Activated T-cell treated with anti-CD3 and anti-CD28 coated beads, Interleukin-2, amount 50 U/mL, for 48 hours (primary cell): ENCODE results near the gene ZBTB8OS.
A peak's percentile ranks its signal among the peaks of the same experiment; 100 is the strongest.
"Not testable (repeated sequence)": the region's sequence is repeated elsewhere in the genome, so short reads cannot be mapped to it uniquely, and the experiment has no call there.

Source experiments
- DNase-seq, 2 experiments: peaks; one replicate each; pipeline ENCODE4 v3.0.0-alpha.2; 2020

The ZBTB8OS gene

DNA sequence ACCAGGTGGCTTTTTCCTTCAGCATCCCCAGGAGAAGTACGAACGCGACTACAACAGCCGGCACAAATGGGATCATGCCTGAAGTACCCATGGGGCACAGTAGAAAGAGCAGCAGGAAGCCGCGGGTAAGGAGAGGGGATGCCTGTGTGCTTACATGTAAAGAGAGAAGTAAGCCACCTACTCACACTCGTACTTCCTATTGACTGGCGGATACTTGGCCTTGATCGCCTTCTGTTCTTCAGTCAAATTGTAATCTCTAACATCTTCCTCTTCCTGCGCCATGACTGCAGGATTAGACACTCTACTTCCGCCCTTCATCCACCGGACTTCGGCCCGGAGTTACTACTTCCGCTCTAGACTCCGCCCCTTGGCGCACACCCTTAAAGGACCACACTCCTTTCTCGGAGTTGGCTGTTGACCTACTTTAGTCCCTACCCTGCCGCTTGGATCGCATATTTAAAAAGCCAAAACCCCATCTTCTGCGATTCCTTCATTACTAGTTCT, at the start of gene ZBTB8OS:
TSS of gene ZBTB8OS (minus strand) at position 303 of the 504 bp plus-strand sequence. CDS start at position 282, 21 bp downstream.
- DNase-seq = peak; percentile 85 to 86

- not testable (repeated sequence) for DNase-seq
Observed at GRCh38 chr1:32696996-32697395, 46.6 kb upstream of the ZBTB8OS start.

GRCh38 chr1:32696041-32696440, 45.7 kb upstream of the ZBTB8OS start:
- no peak for DNase-seq

DNA sequence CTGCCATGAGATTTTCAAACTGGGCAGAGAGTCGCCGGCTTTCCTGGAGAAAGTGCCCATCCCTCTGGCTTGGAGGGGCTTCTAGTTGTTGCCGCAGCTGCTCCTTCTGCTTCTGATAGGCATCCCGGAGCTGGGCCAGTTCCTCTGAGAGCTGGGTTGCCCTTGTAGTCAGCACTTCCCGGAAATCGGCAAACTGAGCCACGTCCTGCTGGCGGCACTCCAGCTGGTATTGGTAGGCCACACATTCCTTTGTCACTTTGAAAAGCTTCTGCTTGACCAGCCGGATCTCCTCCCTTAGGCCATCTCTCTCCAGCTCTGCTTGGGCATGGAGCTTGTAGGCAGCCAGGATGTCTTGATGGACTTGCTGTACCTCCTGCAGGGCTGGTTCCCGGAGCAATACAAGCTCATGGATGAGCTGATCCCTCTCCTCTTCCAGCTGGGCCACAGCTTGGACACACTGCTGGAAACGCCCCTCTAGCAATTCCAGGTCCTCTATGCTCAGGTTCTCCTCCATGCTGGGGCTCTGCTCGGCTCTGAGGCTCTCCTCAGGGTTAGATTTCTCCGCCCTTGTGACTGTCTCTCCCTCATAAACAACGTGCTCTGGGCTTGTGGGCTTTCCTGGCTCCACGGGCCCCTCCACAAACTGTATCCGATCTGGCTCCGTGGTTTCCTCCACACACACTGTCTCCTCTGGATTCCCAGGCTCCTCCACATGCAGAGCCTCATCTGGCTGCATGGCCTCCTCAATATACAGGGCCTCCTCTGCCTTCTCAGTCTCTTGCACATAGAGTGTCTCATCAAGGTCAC, 45.0 kb upstream of the ZBTB8OS start:
- no peak for DNase-seq

GRCh38 chr1:32693455-32694174, 43.3 kb upstream of the ZBTB8OS start:
- no peak for DNase-seq

GRCh38 chr1:32686387-32686786, 36.0 kb upstream of the ZBTB8OS start:
- no peak for DNase-seq

GRCh38 chr1:32685498-32685897, 35.1 kb upstream of the ZBTB8OS start:
- no peak for DNase-seq

DNA sequence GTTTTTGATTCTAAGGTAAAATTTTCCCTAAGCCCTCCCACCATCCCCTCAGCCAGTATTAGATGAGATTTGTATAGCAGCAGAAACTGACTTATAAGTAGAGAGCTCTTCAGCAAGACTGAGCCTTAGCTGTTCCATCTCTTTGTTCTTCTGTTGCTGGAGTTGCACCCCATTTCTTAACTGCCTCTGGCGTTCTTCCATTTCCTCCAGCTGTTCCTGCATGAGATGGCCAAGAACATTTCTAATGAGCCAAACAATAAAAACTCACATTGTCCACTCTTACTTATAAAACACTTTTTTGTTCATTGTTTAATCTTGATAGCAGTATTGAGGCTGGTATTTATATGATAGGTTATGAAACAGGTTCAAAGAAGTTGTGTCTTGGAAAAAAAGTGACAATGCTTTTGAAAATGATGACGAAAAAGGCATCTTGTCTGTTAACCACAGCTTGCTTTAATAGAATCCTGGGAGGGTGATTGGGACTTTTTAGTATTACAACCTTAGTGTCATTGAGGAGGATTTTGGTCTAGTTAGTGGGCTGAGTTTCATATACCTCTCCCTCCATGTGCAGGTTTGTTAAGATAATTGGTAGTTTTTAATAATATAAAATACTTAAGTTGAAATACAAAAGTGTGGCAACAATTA, 33.9 kb upstream of the ZBTB8OS start:
- DNase-seq = no peak

- DNase-seq = no peak
Observed at GRCh38 chr1:32683397-32683796, 33.0 kb upstream of the ZBTB8OS start.

- DNase-seq = no peak
Observed at GRCh38 chr1:32681999-32682398, 31.6 kb upstream of the ZBTB8OS start.

DNA sequence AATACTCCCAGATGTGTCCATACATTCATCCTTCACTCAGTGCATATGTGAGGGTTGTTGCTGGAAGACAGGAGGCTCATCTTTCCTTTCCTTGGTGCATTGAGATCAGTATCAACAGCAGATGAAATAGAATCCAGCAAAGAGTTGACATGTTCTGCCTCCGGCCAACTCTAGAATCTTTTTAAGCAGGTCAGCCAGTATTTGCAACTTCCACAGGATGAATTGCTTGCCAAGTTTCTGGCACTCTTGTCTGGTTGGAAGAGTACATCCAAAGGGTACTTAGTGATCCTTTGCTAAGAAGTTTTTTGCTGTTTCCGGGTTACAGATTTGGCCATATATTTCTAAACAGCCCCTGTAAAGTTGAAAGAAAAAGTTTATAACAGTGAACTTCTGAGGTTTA, 31.2 kb upstream of the ZBTB8OS start:
- DNase-seq = no peak

DNA sequence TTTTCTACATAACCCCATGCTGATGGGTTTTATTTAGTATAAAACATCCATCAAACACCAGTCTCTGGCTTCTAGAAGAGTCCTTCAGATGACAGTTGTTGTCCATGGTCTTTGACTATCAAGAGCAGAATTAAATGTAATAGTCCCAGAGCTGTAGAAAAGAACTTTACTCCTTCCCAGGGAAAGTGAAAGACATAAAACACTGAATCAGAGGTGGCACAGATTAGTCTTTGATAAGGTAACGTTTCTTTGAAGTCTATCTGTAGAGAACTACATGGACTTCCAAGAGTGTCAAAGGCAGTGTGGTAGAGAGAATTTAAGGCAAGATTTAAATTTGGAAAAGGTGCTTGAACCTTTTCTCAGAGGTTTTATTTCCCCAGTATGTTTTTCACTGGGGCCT, 30.3 kb upstream of the ZBTB8OS start:
- no peak for DNase-seq

- not testable (repeated sequence) for DNase-seq
Observed at GRCh38 chr1:32679993-32680392, 29.6 kb upstream of the ZBTB8OS start.

DNA sequence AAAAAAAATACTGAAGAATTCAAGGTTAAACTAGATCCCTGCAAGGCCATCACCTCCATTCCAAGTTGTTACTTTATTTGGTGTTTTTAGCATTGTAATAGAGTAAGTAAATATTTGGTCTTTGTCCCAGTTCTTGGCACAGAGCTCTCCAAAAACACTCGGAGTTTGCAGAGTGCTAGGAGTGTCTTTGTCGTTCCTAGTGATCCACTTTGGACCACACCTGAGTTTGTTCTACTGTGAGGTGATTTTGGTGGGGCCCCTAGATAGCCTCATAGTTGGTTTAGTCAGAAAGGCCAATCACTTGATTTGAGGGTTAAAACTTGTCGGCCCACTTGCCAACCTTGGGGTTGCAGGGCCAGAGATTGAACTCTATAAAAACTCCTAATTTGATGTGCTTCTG, 26.6 kb upstream of the ZBTB8OS start:
- DNase-seq = no peak

DNA sequence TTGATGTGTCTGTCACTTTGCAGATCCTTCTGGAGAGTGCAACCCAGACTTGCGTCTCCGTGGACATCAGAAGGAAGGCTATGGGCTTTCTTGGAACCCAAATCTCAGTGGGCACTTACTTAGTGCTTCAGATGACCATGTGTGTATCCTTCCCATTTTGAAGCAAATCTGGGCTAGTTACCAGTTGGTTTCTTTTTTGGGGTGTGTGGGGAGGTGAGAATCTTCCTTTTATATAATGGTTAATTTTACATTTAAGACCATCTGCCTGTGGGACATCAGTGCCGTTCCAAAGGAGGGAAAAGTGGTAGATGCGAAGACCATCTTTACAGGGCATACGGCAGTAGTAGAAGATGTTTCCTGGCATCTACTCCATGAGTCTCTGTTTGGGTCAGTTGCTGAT, 18.4 kb upstream of the ZBTB8OS start:
- not testable (repeated sequence) for DNase-seq

GRCh38 chr1:32666901-32667566, 16.7 kb upstream of the ZBTB8OS start:
- peak in 1 of 2 experiments; percentile 10 for DNase-seq

DNA sequence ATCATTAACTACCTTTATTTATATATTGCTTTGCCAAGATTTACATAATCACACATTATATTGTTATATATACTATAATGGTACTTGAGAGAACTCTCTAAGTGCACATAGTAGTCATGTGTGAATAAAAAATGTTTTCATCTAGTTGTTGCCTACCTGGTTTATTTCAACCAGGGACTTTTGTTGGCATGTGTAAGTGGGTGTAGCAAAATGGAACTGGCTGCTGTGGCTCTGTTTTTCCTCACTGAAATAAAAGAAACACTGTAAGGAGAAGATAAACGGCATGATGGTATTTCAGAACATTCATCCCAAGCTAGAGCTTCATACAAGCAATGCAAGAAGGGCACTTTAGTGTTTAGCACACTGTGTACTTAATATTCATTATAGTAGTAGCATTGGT, 15.6 kb upstream of the ZBTB8OS start:
- DNase-seq = no peak

DNA sequence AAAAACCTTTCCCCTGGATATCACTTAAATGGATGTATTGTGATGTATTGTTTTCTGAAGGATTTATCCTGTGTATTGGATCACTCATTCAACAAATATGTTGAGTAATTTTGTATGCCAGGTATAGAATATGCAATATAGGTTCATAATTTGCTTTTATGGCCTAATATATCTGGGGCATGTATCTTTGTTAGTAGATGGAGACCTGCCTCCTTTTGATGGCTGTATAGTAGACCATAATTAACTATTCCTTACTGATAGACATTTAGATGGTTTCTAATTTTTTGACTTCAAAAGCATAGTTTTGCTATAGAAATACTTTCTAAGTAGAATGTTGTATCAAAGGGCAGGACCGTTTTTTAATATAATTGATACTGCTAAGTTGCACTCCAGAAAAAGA, 9.2 kb upstream of the ZBTB8OS start:
- no peak for DNase-seq

DNA sequence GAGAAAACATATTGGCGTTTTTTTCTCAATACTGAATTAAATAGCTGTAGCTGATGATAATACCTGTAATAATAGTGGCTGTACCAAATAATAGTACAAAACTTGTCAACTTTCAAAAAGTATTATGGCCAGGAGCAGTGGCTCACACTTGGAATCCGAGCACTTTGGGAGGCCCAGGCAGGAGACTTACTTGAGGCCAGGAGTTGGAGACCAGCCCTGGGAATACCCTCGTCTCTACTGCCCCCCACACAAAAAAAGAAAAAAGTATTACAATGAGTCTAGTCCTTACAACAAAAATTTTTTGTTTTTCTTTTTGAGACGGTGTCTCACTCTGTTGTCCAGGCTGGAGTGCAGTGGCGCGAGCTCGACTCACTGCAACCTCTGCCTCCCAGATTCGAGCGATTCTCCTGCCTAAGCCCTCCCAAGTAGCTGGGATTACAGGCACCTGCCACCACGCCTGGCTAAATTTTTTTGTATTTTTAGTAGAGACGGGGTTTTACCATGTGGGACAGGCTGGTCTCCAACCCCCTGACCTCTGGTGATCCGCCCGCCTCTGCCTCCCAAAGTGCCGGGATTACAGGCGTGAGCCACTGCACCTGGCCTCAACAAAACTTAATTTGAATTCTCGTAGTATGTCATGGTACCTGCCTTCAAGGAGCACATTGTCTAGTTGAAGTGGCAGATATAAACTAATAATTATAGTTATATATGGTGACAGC, 2.1 kb upstream of the ZBTB8OS start:
- no peak for DNase-seq

DNA sequence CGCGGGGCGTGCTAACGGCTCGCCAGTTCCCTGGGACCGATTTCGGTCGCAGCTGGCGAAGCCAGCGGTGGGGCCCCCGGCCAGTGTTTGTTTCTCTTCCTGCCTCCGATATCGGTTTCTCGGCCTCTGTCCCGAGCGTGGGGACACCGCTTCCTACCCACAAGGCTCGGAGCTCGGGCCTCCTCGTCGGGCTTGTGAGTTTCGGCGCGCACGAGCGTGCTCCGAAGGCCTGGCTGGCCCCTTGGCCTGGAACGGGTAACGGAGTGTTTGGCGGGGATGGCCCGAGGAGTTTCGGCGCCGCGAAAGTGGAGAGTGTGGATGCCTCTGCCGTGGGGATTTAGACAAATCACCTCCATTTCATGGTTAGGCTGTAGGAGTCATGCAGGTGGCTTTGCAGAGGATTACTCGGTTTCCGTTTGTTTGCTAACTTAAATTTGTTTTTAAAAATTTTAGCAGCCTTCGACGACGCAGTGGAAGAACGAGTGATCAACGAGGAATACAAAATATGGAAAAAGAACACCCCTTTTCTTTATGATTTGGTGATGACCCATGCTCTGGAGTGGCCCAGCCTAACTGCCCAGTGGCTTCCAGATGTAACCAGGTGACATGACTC, 1.2 kb upstream of the ZBTB8OS start:
- DNase-seq = no peak

- peak; percentile 99 for DNase-seq
Observed at GRCh38 chr1:32650752-32651460, 556 bp upstream of the ZBTB8OS start, which contains the start of gene RBBP4. TSS of gene RBBP4 (plus strand) at chr1:32651208. CDS start at chr1:32651307, 99 bp downstream.
